NCI-H2107 (cell line): Measurements from ENCODE around the gene SNF8.

ENCODE experiments used
- DNase-seq: peaks from one replicate; lab custom pipeline; 2025; lab: John Stamatoyannopoulos, UW

Gene SNF8

DNA sequence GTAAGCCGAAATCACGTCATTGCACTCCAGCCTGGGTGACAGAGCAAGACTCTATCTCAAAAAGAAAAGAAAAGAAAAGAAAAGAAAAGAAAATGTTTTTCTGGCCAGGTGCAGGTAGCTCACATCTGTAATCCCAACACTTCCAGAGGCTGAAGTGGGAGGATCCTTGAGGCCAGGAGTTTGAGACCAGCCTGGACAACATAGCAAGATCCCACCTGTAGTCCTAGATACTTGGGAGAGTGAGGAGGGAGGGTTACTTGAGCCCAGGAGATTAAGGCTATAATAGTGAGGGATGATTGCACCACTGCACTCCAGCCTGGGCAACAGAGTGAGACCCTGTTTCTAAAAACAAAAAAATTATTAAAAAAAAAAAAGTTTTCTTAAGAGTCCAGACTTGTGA lies 54.6 kb downstream of the SNF8 start:
- DNase-seq = no peak

GRCh38 chr17:48883171-48883570 lies 61.5 kb downstream of the SNF8 start:
- no peak for DNase-seq

DNA sequence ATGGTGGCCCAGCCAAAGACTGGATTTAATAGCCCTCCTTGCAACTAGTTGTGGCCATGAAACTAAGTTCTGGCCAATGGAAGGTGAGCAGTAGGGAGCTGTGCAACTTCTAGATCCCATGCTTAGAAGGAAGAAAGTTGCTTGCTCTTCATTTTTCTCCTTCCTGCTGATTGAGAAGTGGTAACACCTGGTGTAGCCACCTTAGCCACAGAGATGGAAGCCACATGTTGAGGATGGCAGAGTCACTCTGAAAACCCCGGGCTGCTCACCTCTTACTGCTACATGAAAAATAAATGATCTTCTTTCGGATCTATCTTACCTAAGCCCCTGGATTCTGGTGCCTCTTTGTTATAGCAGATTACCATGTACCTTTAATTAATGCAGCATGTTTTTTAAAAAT lies 62.4 kb downstream of the SNF8 start:
- DNase-seq = no peak
